Choroid plexus epithelial cell (primary cell): ENCODE measurements around the gene SNX7.

Experiments used
- DNase-seq: peaks from one replicate; pipeline ENCODE4 v3.0.0-alpha.2; 2010; ENCODE audit warnings: low read depth
- H3K4me3 ChIP-seq: 2 replicates; pipeline ENCODE4 v1.5.1; 2011; ENCODE audit warnings: low read depth, mild to moderate bottlenecking, control low read depth, low read length, moderate library complexity
- CTCF ChIP-seq: conservative IDR thresholded peaks from 2 replicates; pipeline ENCODE4 v1.5.1; 2011; ENCODE audit warnings: low read depth, mild to moderate bottlenecking, control low read depth, inconsistent platforms, low read length, moderate library complexity

The SNX7 gene

GRCh38 chr1:98763488-98764150 is 102.1 kb downstream of the SNX7 start:
- DNase-seq = peak; percentile 1
- no peak for TF ChIP-seq CTCF
- H3K4me3 ChIP-seq = no peak overlapping the region

DNA sequence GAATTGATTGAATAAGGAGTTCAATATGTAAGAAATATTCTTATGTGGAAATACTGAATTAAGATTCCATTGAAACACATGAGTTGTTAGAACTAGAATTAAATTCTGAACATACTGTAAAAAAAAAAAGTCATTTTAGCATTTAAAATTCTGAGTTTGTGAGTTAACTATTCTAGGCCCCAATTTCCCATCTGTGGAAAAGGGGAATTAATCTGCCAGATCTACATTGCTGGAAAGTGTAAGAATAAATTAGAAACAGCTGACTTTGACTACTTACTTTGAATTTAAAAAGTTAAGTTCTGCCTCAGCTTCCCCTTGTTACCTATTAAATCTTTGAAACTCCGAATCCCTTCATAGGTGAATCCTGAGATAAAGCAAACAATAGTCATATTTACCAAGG is 103.0 kb downstream of the SNX7 start:
- TF ChIP-seq CTCF = no peak
- no peak for DNase-seq

GRCh38 chr1:98766255-98766654 is 104.7 kb downstream of the SNX7 start:
- no peak for TF ChIP-seq CTCF
- no peak overlapping the region for H3K4me3 ChIP-seq
- DNase-seq = no peak

More for the DNA sequence above, 103.0 kb downstream of the SNX7 start:
- H3K4me3 ChIP-seq = no peak overlapping the region

GRCh38 chr1:98769162-98769561 is 107.6 kb downstream of the SNX7 start:
- no peak for DNase-seq
- no peak for TF ChIP-seq CTCF
- H3K4me3 ChIP-seq = no peak overlapping the region

GRCh38 chr1:98781906-98782305 is 120.4 kb downstream of the SNX7 start:
- DNase-seq = no peak
- no peak for TF ChIP-seq CTCF
- H3K4me3 ChIP-seq = no peak overlapping the region

GRCh38 chr1:98783821-98784220 is 122.3 kb downstream of the SNX7 start:
- no peak for TF ChIP-seq CTCF
- DNase-seq = no peak
- no peak overlapping the region for H3K4me3 ChIP-seq

DNA sequence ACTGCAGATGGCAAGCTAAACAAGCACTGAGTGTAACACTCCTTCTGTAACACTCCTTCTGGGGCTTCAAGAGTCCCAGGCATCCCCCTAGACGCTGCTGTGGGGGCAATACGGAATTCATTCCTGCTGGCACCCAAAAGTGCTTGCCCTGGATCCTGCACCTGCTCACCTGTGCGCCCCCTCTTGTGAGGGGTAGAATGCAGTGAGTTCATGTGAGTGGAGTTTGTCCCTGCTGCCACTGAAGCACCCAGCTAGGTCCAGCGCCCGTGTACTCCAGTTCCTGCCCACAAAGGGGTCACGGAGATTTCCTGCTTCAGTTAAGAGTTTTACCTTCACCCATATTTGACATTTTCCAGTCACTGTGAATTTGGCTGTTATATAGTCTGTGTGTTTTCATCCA is 130.0 kb downstream of the SNX7 start:
- H3K4me3 ChIP-seq = no peak overlapping the region
- no peak for TF ChIP-seq CTCF
- no peak for DNase-seq
